Activated T-cell treated with anti-CD3 and anti-CD28 coated beads, Interleukin-2, amount 50 U/mL, for 24 hours (primary cell): ENCODE data around the gene GALNT2.

ENCODE experiments used
- DNase-seq: peaks from one replicate; pipeline ENCODE4 v3.0.0-alpha.2; 2020
- H3K27ac Mint-ChIP-seq: 2 replicates; pipeline ENCODE4 v1.8.0; 2020; ENCODE audit warnings: mild to moderate bottlenecking, mixed read lengths
- H3K27me3 Mint-ChIP-seq: 2 replicates; pipeline ENCODE4 v1.8.0; 2020; ENCODE audit warnings: mixed read lengths
- H3K36me3 Mint-ChIP-seq: 2 replicates; pipeline ENCODE4 v1.8.0; 2020; ENCODE audit warnings: low read depth, mixed read lengths
- H3K4me1 Mint-ChIP-seq: 2 replicates; pipeline ENCODE4 v1.8.0; 2020; ENCODE audit warnings: low read depth, mixed read lengths
- H3K4me3 Mint-ChIP-seq: 2 replicates; pipeline ENCODE4 v1.8.0; 2020; ENCODE audit warnings: mild to moderate bottlenecking, moderate library complexity, mixed read lengths
- H3K9me3 Mint-ChIP-seq: 2 replicates; pipeline ENCODE4 v1.8.0; 2020; ENCODE audit warnings: mixed read lengths

Gene GALNT2

GRCh38 chr1:230066466-230067404 lies at the start of gene GALNT2:
Gene GALNT2, plus strand, starts transcription at chr1:230067238. Its CDS starts 43 bp downstream, at chr1:230067281.
- Mint-ChIP-seq H3K4me3 (peak within 1 kb of the TSS; percentile 86), H3K27me3 (no peaks in the 10 kb centered on the region), H3K36me3 (peaks cover 26% of the 10 kb centered on the region), H3K27ac (peak within 1 kb of the TSS; percentile 90), H3K9me3 (peaks cover 17% of the 10 kb centered on the region), H3K4me1 (peaks cover 49% of the 10 kb centered on the region)
- peak; percentile 91 for DNase-seq

GRCh38 chr1:230020451-230020850 lies 46.6 kb upstream of the GALNT2 start:
- Mint-ChIP-seq H3K36me3 (no peaks in the 10 kb centered on the region), H3K9me3 (no peaks in the 10 kb centered on the region), H3K27ac (no peak overlapping the region), H3K4me1 (no peaks in the 10 kb centered on the region), H3K27me3 (no peaks in the 10 kb centered on the region), H3K4me3 (no peak overlapping the region)
- DNase-seq = no peak

GRCh38 chr1:230022666-230023380 lies 44.2 kb upstream of the GALNT2 start:
- Mint-ChIP-seq H3K27ac (no peak overlapping the region), H3K4me1 (no peaks in the 10 kb centered on the region), H3K4me3 (no peak overlapping the region), H3K27me3 (no peaks in the 10 kb centered on the region), H3K9me3 (no peaks in the 10 kb centered on the region), H3K36me3 (no peaks in the 10 kb centered on the region)
- DNase-seq = no peak

- Mint-ChIP-seq H3K27me3 (no peaks in the 10 kb centered on the region), H3K4me1 (peaks cover 19% of the 10 kb centered on the region), H3K27ac (no peak overlapping the region), H3K9me3 (no peaks in the 10 kb centered on the region), H3K36me3 (no peaks in the 10 kb centered on the region), H3K4me3 (no peak overlapping the region)
- DNase-seq = no peak
Observed at GRCh38 chr1:230025686-230026085, 41.4 kb upstream of the GALNT2 start.

GRCh38 chr1:230026139-230026538 lies 40.9 kb upstream of the GALNT2 start:
- Mint-ChIP-seq H3K9me3 (no peaks in the 10 kb centered on the region), H3K4me3 (no peak overlapping the region), H3K4me1 (peaks cover 24% of the 10 kb centered on the region), H3K36me3 (no peaks in the 10 kb centered on the region), H3K27me3 (no peaks in the 10 kb centered on the region), H3K27ac (no peak overlapping the region)
- DNase-seq = no peak

GRCh38 chr1:230026572-230026971 lies 40.5 kb upstream of the GALNT2 start:
- H3K9me3 Mint-ChIP-seq = no peaks in the 10 kb centered on the region
- H3K27me3 Mint-ChIP-seq = no peaks in the 10 kb centered on the region
- H3K4me3 Mint-ChIP-seq = no peak overlapping the region
- peaks cover 27% of the 10 kb centered on the region for H3K4me1 Mint-ChIP-seq
- H3K36me3 Mint-ChIP-seq = no peaks in the 10 kb centered on the region
- H3K27ac Mint-ChIP-seq = no peak overlapping the region
- no peak for DNase-seq

GRCh38 chr1:230028602-230029223 lies 38.3 kb upstream of the GALNT2 start:
- H3K36me3 Mint-ChIP-seq = no peaks in the 10 kb centered on the region
- DNase-seq = no peak
- H3K4me1 Mint-ChIP-seq = peaks cover 27% of the 10 kb centered on the region
- H3K4me3 Mint-ChIP-seq = no peak overlapping the region
- H3K27me3 Mint-ChIP-seq = no peaks in the 10 kb centered on the region
- no peaks in the 10 kb centered on the region for H3K9me3 Mint-ChIP-seq
- H3K27ac Mint-ChIP-seq = no peak overlapping the region

GRCh38 chr1:230029244-230029941 lies 37.6 kb upstream of the GALNT2 start:
- no peak for DNase-seq
- Mint-ChIP-seq H3K4me3 (no peak overlapping the region), H3K9me3 (no peaks in the 10 kb centered on the region), H3K27ac (no peak overlapping the region), H3K4me1 (peaks cover 27% of the 10 kb centered on the region), H3K36me3 (no peaks in the 10 kb centered on the region), H3K27me3 (no peaks in the 10 kb centered on the region)

GRCh38 chr1:230030122-230030821 lies 36.8 kb upstream of the GALNT2 start:
- Mint-ChIP-seq H3K27ac (no peak overlapping the region), H3K9me3 (peaks cover 4% of the 10 kb centered on the region), H3K4me3 (no peak overlapping the region), H3K36me3 (no peaks in the 10 kb centered on the region), H3K4me1 (peaks cover 27% of the 10 kb centered on the region), H3K27me3 (no peaks in the 10 kb centered on the region)
- no peak for DNase-seq

- no peak for DNase-seq
- Mint-ChIP-seq H3K9me3 (peaks cover 9% of the 10 kb centered on the region), H3K4me3 (no peak overlapping the region), H3K27me3 (no peaks in the 10 kb centered on the region), H3K4me1 (peaks cover 27% of the 10 kb centered on the region), H3K36me3 (no peaks in the 10 kb centered on the region), H3K27ac (peak overlapping the region; percentile 74)
Observed at GRCh38 chr1:230031131-230031530, 35.9 kb upstream of the GALNT2 start.

- no peak overlapping the region for H3K27ac Mint-ChIP-seq
- H3K27me3 Mint-ChIP-seq = no peaks in the 10 kb centered on the region
- no peak overlapping the region for H3K4me3 Mint-ChIP-seq
- no peak for DNase-seq
- H3K4me1 Mint-ChIP-seq = peaks cover 30% of the 10 kb centered on the region
- no peaks in the 10 kb centered on the region for H3K36me3 Mint-ChIP-seq
- H3K9me3 Mint-ChIP-seq = peaks cover 11% of the 10 kb centered on the region
Observed at GRCh38 chr1:230032516-230033281, 34.3 kb upstream of the GALNT2 start.

GRCh38 chr1:230037261-230037660 lies 29.8 kb upstream of the GALNT2 start:
- H3K4me1 Mint-ChIP-seq = peaks cover 4% of the 10 kb centered on the region
- no peak for DNase-seq
- no peak overlapping the region for H3K4me3 Mint-ChIP-seq
- peaks cover 2% of the 10 kb centered on the region for H3K27me3 Mint-ChIP-seq
- peaks cover 11% of the 10 kb centered on the region for H3K9me3 Mint-ChIP-seq
- no peaks in the 10 kb centered on the region for H3K36me3 Mint-ChIP-seq
- no peak overlapping the region for H3K27ac Mint-ChIP-seq

- Mint-ChIP-seq H3K4me3 (no peak overlapping the region), H3K9me3 (peaks cover 6% of the 10 kb centered on the region), H3K27me3 (peaks cover 25% of the 10 kb centered on the region), H3K27ac (no peak overlapping the region), H3K4me1 (peaks cover 4% of the 10 kb centered on the region), H3K36me3 (no peaks in the 10 kb centered on the region)
- DNase-seq = no peak
Observed at GRCh38 chr1:230040440-230040839, 26.6 kb upstream of the GALNT2 start.
